Hematopoietic multipotent progenitor cell treated with erythropoietin and hydrocortisone succinate and interleukin-3 and kit ligand, for 17 days (in vitro differentiated cells): Measurements from ENCODE around the gene CAVIN2.

ENCODE experiments used
- DNase-seq: peaks from one replicate; pipeline ENCODE4 v3.0.0-alpha.2; 2015; ENCODE audit warnings: low spot score

CAVIN2 gene

GRCh38 chr2:191839918-191840804 lies 6.7 kb downstream of the CAVIN2 start:
- DNase-seq: no peak

GRCh38 chr2:191838526-191838925 lies 8.4 kb downstream of the CAVIN2 start:
- no peak for DNase-seq

GRCh38 chr2:191836853-191837769 lies 9.8 kb downstream of the CAVIN2 start:
- no peak for DNase-seq

GRCh38 chr2:191836471-191836852 lies 10.4 kb downstream of the CAVIN2 start:
- no peak for DNase-seq

GRCh38 chr2:191835539-191836350 lies 11.1 kb downstream of the CAVIN2 start:
- DNase-seq: no peak

DNA sequence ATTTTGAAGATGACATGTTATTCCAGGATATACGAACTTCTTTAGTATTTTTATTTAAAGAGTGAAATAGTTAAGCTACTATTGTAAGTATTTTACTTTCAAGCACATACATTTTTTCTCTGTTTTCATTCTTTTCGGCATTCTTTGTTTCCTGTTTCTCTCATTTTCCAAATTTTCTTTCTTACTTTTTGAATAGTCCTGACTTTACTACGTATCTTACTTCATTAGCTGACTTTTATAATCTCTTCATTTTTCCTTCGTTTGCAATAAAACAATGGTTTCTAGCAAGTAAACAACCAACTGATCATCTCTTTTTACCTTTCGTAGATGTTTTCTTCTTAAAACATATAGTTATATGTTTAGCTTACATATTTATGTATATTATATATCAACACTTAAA lies 11.8 kb downstream of the CAVIN2 start:
- no peak for DNase-seq

DNA sequence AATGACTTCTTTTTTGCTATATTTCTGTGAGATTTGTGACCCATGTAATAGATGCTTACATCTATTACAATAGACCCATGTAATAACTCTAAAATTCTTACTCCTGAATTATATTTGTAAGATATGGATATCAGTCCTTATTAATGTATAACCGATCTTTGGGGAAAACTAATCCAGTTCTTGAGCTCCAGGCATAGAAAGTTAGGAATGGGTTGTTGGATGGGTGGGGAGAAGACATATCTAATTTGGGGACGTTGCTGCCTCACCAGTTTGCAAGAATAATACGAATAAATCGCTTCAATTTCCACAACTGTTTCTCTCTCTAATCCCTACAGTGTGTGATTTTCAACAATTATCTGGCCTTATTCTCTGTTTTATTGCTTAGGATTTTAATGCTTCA lies 13.5 kb downstream of the CAVIN2 start:
- no peak for DNase-seq

GRCh38 chr2:191832668-191833067 lies 14.2 kb downstream of the CAVIN2 start:
- no peak for DNase-seq

- no peak for DNase-seq
These were observed 15.4 kb downstream of the CAVIN2 start for GRCh38 chr2:191831410-191831994.

GRCh38 chr2:191824398-191824797 lies 22.5 kb downstream of the CAVIN2 start:
- DNase-seq: no peak

DNA sequence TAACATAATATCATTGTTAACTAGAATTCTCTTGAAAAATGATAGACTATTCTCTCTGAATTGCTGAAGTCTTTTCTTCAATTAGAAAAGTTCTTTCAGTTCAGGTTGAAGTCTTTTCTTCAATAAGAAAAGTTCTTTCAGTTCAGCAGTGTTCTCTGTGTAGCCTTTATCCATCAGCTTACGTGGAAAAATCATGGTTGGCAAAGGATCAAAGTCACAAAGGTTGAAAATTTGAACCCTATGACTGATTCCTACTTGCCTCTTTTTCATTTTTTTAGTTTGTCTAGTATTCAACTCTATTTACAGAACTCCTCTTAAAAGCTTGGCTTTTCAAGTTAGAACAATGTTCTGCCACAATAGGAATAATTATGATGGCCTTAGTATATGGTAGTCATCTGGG lies 25.8 kb downstream of the CAVIN2 start:
- DNase-seq: no peak

- DNase-seq: no peak
These were observed 28.1 kb downstream of the CAVIN2 start for GRCh38 chr2:191818725-191819350.

GRCh38 chr2:191818133-191818532 lies 28.8 kb downstream of the CAVIN2 start:
- no peak for DNase-seq

DNA sequence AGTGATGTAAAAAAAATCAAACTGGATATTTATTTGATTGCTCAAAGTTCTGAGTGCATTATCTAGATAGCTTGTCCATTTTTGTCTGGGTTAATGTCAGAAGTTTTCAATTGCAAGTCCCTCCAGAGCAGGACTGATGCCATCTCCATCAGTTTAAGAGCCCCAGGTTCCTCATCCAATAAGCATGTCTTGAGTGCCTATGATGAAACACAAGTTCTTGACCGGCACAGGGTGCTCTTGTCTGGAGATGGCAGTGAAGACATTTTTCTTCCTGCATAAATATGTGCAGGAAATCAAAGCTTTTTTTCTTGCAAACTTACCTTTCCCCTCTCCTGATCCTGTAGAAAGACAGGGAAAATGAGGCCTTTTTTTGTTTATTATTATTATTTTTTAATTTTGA lies 31.9 kb downstream of the CAVIN2 start:
- DNase-seq: no peak

DNA sequence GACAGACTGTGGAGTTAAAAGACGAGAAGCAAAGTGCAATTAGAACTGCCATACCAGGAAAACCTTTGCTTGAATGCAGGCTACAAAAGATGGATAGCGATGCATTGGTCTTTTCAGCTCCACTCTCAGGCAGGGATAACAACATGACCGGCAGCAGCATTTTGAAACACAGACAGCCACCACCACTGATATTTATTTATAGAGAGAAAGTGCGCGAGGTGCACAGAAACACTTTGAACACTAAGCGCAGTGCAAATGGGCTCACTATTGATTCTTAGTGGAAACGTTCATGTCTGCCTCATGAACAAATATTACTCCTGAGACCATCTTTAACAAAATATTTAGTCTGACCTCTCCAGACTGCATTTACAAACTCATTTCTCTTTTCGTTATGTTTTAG lies 32.9 kb downstream of the CAVIN2 start:
- no peak for DNase-seq

- peak; percentile 7 for DNase-seq
These were observed 34.9 kb downstream of the CAVIN2 start for GRCh38 chr2:191811807-191812602.

DNA sequence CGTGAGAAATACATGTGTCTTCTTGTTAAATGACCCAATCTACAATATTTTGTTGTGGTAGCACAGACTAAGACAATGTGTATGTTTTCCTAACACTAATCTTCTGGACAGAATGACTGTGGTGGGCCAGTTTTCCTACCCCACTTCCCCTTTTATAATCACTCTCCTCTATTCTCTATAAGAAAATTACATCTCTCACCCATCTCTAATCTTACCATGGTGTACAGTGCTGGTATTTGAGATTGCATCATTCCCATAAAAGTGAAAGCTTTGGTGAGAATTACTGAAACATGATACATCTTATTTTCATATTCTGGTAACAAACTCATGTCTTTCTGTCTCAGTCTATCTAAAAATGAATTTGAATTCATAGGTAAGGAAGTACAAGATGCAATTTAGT lies 40.5 kb downstream of the CAVIN2 start:
- no peak for DNase-seq

GRCh38 chr2:191804766-191805165 lies 42.1 kb downstream of the CAVIN2 start:
- DNase-seq: no peak

DNA sequence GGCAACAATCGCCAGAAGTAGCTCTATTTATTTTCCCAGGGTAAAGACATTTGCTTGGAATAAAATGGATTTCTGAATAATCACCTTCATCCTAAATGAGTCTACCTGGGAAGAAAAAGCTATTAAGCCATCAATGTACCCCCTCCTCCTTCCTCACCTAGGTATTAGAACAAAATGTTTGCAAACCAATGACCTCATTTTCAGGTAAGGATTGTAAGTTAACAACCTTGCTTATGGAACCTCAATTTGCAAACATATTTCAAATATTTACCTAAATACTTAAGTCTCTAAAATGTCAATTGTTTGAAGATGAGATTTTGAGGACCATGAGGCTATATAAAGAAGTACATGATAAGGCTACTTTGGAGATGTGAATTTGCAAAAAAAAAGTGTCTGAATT lies 43.9 kb downstream of the CAVIN2 start:
- no peak for DNase-seq

- no peak for DNase-seq
These were observed 44.7 kb downstream of the CAVIN2 start for GRCh38 chr2:191802180-191802579.
